ENCODE results near the gene NKAIN1.

GRCh38 chr1:31151402-31151801 lies 88.3 kb downstream of the NKAIN1 start:
- TF ChIP-seq CTCF (IDR thresholded peaks at IDR 0.05) (no peak), POLR2A (IDR thresholded peaks at IDR 0.05) (no peak)
